ENCODE data around the gene MRPL12. TPM values are rescaled to one million over a fixed set of nuclear protein-coding genes. Genes with fewer than 3 reads are reported as not detected.

Gene MRPL12
- total RNA-seq, 1 experiment from 2014 or later = 260 TPM

- H3K9me3 ChIP-seq (ENCODE audit: control insufficient read depth in 1 of 2, insufficient read depth in 1 of 2, low read depth in 1 of 2, low read length in 2 of 2) = no peaks in the 10 kb centered on the region
- no TSS peak for BruUV-seq (replicated peaks)
- peak overlapping the region; percentile 93 for H3K9ac ChIP-seq (ENCODE audit: low read length)
- no peaks in the 10 kb centered on the region for H4K20me1 ChIP-seq (ENCODE audit: insufficient read depth)
- POLR2A ChIA-PET = interaction anchor here (0.8 to 1.9 kb wide), 6 partner anchors 9 to 214 kb away, joined by 3 to 5 read pairs (median 3); partner anchors contain the start of genes ARL16, HGS, MAFG and MRPL12
- H3K36me3 ChIP-seq (ENCODE audit: control insufficient read depth in 1 of 2, insufficient read depth in 2 of 2, low read length in 2 of 2) = peaks cover 3 to 5% of the 10 kb centered on the region in 2 experiments; a peak in 3 of 4 replicates
- peaks cover 32 to 41% of the 10 kb centered on the region in 2 experiments for H3K4me1 ChIP-seq (ENCODE audit: control insufficient read depth in 1 of 2, insufficient read depth in 2 of 2, low read length in 2 of 2)
- peak overlapping the region; percentile 100 for H3K4me2 ChIP-seq (ENCODE audit: low read length)
- TF ChIP-seq, protein P1, sequence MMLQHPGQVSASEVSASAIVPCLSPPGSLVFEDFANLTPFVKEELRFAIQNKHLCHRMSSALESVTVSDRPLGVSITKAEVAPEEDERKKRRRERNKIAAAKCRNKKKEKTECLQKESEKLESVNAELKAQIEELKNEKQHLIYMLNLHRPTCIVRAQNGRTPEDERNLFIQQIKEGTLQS (IDR thresholded peaks at IDR 0.05) = no peak
- TF ChIP-seq EZH2phosphoT487 (IDR thresholded peaks at IDR 0.05; ENCODE audit: borderline replicate concordance) = no peak
- TF ChIP-seq CEBPB (IDR thresholded peaks at IDR 0.05; ENCODE audit: low read depth) = no peak
- TF ChIP-seq SIN3A (IDR thresholded peaks at IDR 0.05; ENCODE audit: low read depth) = no peak
- TF ChIP-seq JUND (IDR thresholded peaks at IDR 0.05) = no peak
- no peak for TF ChIP-seq ZFX (IDR thresholded peaks at IDR 0.05)
- TF ChIP-seq RAD21 (IDR thresholded peaks at IDR 0.05; ENCODE audit: low read depth) = no peak
- TF ChIP-seq POLR2AphosphoS5 (IDR thresholded peaks at IDR 0.05; ENCODE audit: low read depth, low read length) = no peak
- TF ChIP-seq SP1 (IDR thresholded peaks at IDR 0.05; ENCODE audit: low read depth) = no peak
- H3K79me2 ChIP-seq (ENCODE audit: insufficient read depth, low read length) = peaks cover 34% of the 10 kb centered on the region
- intact Hi-C loops (cut with micrococcal nuclease) = no loop called here
- peak; percentile 12 for ATAC-seq
- RAD21 ChIA-PET (ENCODE audit: low non-redundant PET in 1 of 2, low total read pairs in 2 of 2, uncharacterized antibody in 2 of 2, unreplicated experiment in 2 of 2) = no interaction called here
- no peak for DNase-seq (ENCODE audit: low read depth, low spot score)
- CTCF ChIA-PET = interaction anchor here (1.0 to 1.5 kb wide), 2 partner anchors 8 to 13 kb away, joined by 3 to 8 read pairs; no protein-coding TSS in a partner anchor
- H3K9me2 ChIP-seq (ENCODE audit: insufficient read depth) = no peaks in the 10 kb centered on the region
- H3K27ac ChIP-seq (ENCODE audit: low read depth, low read length) = peak overlapping the region; percentile 96
- no peak overlapping the region for H2AFZ ChIP-seq (ENCODE audit: low read depth, low read length, poor library complexity, severe bottlenecking)
- no peaks in the 10 kb centered on the region for H3K27me3 ChIP-seq (ENCODE audit: insufficient read depth, low read length)
- H3K4me3 ChIP-seq (replicated peaks in 1 of 2; ENCODE audit: low read depth in 1 of 2, low read length in 2 of 2) = peak overlapping the region; percentile 66 to 96
Observed at GRCh38 chr17:81713556-81714411, 10.6 kb downstream of the MRPL12 start.

Data from HCT116 (cell line).